Measurements from ENCODE around the gene ENO1. TPM values are rescaled to one million over a fixed set of nuclear protein-coding genes. Genes with fewer than 3 reads are reported as not detected.
"Not testable (repeated sequence)": the region's sequence is repeated elsewhere in the genome, so short reads cannot be mapped to it uniquely, and the experiment has no call there.

ENO1 gene
- total and polyA plus RNA-seq, 4 donors: 270 to 499 (median 380) TPM

DNA sequence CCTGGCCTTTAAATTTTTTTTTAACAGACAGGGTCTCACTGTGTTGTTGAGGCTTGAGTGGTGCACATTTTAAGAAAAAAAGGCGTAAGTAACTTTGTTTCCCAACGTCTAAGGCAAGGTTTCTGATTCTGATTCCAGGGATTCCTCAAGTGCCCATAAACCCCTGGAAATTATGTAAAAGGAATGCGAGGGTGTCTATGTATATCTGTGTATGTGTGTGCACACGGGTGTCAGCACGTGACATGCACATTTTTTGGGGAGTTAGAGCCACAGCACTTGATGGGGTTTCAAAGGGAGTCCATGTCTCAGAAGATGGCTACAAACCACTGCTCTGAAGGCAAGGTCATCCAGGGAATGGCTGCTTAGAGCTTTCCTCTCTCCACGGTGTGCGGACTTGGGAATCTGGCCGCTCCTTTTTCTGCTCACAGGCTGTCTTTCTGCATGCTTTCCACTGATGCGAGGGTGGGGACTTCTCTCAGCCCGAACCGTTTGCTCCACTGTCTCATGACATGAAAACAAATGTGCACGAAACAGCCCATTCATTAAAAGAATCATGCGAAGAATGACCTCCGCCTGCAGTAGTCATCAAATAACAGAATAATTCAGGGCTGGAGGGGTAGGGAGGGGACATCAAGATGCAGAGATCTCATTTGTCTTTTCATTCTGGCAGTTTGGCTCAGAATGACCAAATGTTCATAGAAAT lies 42.4 kb downstream of the ENO1 start (continued):
- no peak for TF ChIP-seq GABPA (IDR thresholded peaks at IDR 0.05 in 1 of 2, conservative IDR thresholded peaks at IDR 0.05 in 1 of 2)
- TF ChIP-seq, protein P1, sequence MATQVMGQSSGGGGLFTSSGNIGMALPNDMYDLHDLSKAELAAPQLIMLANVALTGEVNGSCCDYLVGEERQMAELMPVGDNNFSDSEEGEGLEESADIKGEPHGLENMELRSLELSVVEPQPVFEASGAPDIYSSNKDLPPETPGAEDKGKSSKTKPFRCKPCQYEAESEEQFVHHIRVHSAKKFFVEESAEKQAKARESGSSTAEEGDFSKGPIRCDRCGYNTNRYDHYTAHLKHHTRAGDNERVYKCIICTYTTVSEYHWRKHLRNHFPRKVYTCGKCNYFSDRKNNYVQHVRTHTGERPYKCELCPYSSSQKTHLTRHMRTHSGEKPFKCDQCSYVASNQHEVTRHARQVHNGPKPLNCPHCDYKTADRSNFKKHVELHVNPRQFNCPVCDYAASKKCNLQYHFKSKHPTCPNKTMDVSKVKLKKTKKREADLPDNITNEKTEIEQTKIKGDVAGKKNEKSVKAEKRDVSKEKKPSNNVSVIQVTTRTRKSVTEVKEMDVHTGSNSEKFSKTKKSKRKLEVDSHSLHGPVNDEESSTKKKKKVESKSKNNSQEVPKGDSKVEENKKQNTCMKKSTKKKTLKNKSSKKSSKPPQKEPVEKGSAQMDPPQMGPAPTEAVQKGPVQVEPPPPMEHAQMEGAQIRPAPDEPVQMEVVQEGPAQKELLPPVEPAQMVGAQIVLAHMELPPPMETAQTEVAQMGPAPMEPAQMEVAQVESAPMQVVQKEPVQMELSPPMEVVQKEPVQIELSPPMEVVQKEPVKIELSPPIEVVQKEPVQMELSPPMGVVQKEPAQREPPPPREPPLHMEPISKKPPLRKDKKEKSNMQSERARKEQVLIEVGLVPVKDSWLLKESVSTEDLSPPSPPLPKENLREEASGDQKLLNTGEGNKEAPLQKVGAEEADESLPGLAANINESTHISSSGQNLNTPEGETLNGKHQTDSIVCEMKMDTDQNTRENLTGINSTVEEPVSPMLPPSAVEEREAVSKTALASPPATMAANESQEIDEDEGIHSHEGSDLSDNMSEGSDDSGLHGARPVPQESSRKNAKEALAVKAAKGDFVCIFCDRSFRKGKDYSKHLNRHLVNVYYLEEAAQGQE (IDR thresholded peaks at IDR 0.05): no peak
- no peak for TF ChIP-seq EGR1 (IDR thresholded peaks at IDR 0.05; ENCODE audit: low read depth in 2 of 2)
- TF ChIP-seq RXRA (IDR thresholded peaks at IDR 0.05): no peak

DNA sequence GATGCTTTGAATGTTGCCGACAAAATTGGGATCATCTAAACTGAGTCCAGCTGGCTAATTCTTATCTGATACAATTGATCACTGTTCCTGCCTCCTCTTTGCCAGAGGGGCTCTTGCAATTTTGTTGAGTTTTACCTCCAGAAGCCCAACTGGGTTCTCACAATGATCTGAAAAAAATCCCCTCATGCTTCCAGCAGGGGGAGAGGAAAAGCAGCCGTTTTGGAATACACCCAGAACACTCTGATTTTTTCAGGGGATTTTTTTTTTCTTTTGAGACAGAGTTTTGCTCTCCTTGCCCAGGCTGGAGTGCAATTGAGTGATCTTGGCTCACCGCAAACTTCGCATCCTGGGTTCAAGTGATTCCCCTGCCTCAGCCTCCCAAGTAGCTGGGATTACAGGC lies 47.1 kb downstream of the ENO1 start:
- Histone ChIP-seq H3K27ac (ENCODE audit: low read depth in 1 of 2, low read length in 2 of 2) (no peak overlapping the region), H3K9me3 (ENCODE audit: control insufficient read depth in 4 of 4, low read length in 3 of 4) (no peaks in the 10 kb centered on the region), H3K9ac (ENCODE audit: low read depth in 1 of 2, low read length in 2 of 2) (no peak overlapping the region), H3K4me1 (ENCODE audit: control insufficient read depth in 4 of 4, insufficient read depth in 4 of 4, low read length in 3 of 4) (peaks cover 0 to 7% (median 5%) of the 10 kb centered on the region in 4 donors), H3K36me3 (ENCODE audit: control insufficient read depth in 4 of 4, insufficient read depth in 3 of 4, low read depth in 1 of 4, low read length in 3 of 4) (no peaks in the 10 kb centered on the region), H3K4me3 (ENCODE audit: low read depth in 1 of 3, low read length in 3 of 3) (no peak overlapping the region), H3K27me3 (ENCODE audit: control insufficient read depth in 4 of 4, insufficient read depth in 4 of 4, low read length in 3 of 4) (no peaks in the 10 kb centered on the region)
- 65% methylated on average over 4 of the region's 4 CpGs for WGBS
- DNase-seq (ENCODE audit: low spot score): no peak
- TF ChIP-seq RXRA (IDR thresholded peaks at IDR 0.05): no peak
- TF ChIP-seq, protein P2, sequence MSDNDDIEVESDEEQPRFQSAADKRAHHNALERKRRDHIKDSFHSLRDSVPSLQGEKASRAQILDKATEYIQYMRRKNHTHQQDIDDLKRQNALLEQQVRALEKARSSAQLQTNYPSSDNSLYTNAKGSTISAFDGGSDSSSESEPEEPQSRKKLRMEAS (IDR thresholded peaks at IDR 0.05): no peak

DNA sequence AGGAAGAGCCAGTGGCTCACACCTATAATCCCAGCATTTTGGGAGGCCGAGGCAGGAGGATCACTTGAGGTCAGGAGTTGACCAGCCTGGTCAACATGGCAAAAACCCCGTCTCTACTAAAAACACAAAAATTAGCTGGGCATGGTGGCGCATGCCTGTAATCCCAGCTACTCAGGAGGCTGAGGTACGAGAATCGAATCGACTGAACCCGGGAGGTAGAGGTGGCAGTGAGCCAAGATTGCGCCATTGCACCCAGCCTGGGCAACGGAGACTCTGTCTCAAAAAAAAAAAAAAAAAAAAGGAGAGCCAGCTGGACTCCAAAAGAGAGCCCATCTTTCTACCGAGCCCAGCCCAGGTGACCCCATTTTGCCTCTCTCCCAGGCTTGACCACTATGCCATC lies 47.8 kb downstream of the ENO1 start:
- H3K27me3 ChIP-seq (ENCODE audit: control insufficient read depth in 4 of 4, insufficient read depth in 4 of 4, low read length in 3 of 4); H3K4me3 ChIP-seq (ENCODE audit: low read depth in 1 of 3, low read length in 3 of 3); DNase-seq (ENCODE audit: low spot score); H3K36me3 ChIP-seq (ENCODE audit: control insufficient read depth in 4 of 4, insufficient read depth in 3 of 4, low read depth in 1 of 4, low read length in 3 of 4); H3K4me1 ChIP-seq (ENCODE audit: control insufficient read depth in 4 of 4, insufficient read depth in 4 of 4, low read length in 3 of 4); H3K9me3 ChIP-seq (ENCODE audit: control insufficient read depth in 4 of 4, low read length in 3 of 4); H3K9ac ChIP-seq (ENCODE audit: low read depth in 1 of 2, low read length in 2 of 2); H3K27ac ChIP-seq (ENCODE audit: low read depth in 1 of 2, low read length in 2 of 2): not testable (repeated sequence)
- 84% methylated on average over 10 of the region's 10 CpGs for WGBS

DNA sequence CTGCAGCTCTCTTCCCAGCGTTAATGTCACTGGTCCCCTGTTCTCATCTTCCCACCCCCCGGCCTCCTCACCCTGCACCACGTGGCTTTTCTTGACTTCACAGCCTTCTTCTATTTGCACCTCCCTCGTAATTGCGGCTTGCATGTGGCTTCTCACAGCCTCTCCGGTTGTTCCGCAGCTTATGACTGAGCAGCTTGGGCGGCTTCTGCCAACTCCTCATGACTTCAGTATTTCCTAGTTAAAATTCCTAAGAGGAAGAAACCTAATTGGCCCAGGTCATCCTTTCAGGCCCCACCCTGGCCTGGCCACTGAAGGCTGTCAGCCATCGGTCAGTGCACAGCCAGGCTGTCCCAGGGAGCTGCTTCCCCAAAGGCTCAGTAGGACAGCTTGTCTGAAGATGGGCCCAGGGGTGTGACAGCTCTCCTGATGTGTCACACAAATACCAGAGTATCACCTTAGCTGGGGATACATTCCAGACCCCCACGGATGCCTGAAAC lies 52.5 kb downstream of the ENO1 start:
- no peak for DNase-seq (ENCODE audit: low spot score)

More for the DNA sequence above, 52.5 kb downstream of the ENO1 start:
- no peak for TF ChIP-seq NR2F2 (IDR thresholded peaks at IDR 0.05)
- TF ChIP-seq, protein P1 (IDR thresholded peaks at IDR 0.05): no peak
- no peak for TF ChIP-seq SP1 (IDR thresholded peaks at IDR 0.05)
- TF ChIP-seq YY1 (IDR thresholded peaks at IDR 0.05): no peak
- Histone ChIP-seq H3K9ac (ENCODE audit: low read depth in 1 of 2, low read length in 2 of 2) (no peak overlapping the region), H3K27ac (ENCODE audit: low read depth in 1 of 2, low read length in 2 of 2) (no peak overlapping the region), H3K4me3 (ENCODE audit: low read depth in 1 of 3, low read length in 3 of 3) (no peak overlapping the region), H3K36me3 (ENCODE audit: control insufficient read depth in 4 of 4, insufficient read depth in 3 of 4, low read depth in 1 of 4, low read length in 3 of 4) (no peaks in the 10 kb centered on the region), H3K9me3 (ENCODE audit: control insufficient read depth in 4 of 4, low read length in 3 of 4) (no peaks in the 10 kb centered on the region), H3K27me3 (ENCODE audit: control insufficient read depth in 4 of 4, insufficient read depth in 4 of 4, low read length in 3 of 4) (no peaks in the 10 kb centered on the region), H3K4me1 (ENCODE audit: control insufficient read depth in 4 of 4, insufficient read depth in 4 of 4, low read length in 3 of 4) (peaks cover 0 to 9% (median 5%) of the 10 kb centered on the region in 4 donors)
- WGBS: 84% methylated on average over 10 of the region's 10 CpGs
